ENCODE measurements around the gene MXI1. TPM values are rescaled to one million over a fixed set of nuclear protein-coding genes. Genes with fewer than 3 reads are reported as not detected.

MXI1 gene
- polyA plus RNA-seq, 1 experiment: 17.3 TPM

DNA sequence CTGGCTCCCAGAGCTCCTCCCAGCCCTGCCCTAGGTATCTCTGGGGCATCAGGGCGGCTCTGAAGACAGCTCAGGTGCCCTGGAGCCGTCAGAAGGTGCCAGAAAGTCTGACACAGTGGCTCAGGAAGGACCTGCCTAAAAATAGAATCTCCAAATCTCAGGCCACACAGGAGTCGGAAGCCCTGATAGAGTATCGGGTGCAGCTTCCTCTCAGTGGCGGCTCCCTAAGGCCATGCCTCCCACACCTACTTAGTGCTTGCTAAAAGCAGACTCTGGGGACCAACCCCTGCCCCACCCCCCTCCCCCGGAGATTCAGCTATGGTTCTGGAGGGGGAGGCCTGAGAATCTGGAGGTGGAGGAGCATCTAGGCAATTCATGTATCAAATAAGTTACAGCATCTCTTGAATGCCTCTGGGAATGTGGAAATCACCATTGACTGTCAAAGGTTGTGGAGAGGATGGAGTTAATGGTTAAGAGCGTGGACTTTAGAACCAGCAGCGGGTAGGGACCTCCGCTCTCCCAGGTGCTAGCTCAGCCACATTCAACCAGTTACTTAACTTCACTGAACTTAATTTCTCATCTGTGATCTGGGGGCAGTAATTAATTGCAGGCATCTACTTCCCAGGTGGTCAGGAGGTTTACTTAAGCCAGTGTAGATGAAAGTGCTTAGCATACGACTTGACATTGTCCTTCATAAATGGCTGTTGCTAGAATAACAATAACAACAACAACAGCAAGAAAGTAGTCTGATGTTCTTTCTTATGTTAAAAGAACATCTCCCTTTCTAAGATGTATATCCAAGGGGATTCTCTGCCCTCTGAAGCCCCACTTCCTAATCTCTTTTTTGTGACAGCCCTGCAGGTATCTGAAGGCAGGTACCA, 38.6 kb upstream of the MXI1 start:
- TF ChIP-seq, protein P1, sequence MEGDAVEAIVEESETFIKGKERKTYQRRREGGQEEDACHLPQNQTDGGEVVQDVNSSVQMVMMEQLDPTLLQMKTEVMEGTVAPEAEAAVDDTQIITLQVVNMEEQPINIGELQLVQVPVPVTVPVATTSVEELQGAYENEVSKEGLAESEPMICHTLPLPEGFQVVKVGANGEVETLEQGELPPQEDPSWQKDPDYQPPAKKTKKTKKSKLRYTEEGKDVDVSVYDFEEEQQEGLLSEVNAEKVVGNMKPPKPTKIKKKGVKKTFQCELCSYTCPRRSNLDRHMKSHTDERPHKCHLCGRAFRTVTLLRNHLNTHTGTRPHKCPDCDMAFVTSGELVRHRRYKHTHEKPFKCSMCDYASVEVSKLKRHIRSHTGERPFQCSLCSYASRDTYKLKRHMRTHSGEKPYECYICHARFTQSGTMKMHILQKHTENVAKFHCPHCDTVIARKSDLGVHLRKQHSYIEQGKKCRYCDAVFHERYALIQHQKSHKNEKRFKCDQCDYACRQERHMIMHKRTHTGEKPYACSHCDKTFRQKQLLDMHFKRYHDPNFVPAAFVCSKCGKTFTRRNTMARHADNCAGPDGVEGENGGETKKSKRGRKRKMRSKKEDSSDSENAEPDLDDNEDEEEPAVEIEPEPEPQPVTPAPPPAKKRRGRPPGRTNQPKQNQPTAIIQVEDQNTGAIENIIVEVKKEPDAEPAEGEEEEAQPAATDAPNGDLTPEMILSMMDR (IDR thresholded peaks at IDR 0.05; ENCODE audit: low read depth, low read length): no peak
- Histone ChIP-seq H3K4me3 (ENCODE audit: low read depth, low read length) (no peak overlapping the region), H3K9me3 (ENCODE audit: control insufficient read depth, insufficient read depth, low read length) (no peaks in the 10 kb centered on the region), H3K27me3 (ENCODE audit: control insufficient read depth, insufficient read depth, low read length) (peaks cover 50% of the 10 kb centered on the region), H3K27ac (ENCODE audit: low read depth, low read length) (no peak overlapping the region)
- DNase-seq (ENCODE audit: low read depth, low spot score): no peak
- ChIA-PET POLR2A (no interaction called here), CTCF (interaction anchor here (1.1 to 1.9 kb wide), 2 partner anchors 30 to 284 kb away, joined by 4 to 5 read pairs; no protein-coding TSS in a partner anchor)

- no peak for DNase-seq (ENCODE audit: low read depth, low spot score)
- Histone ChIP-seq H3K27ac (ENCODE audit: low read depth, low read length) (no peak overlapping the region), H3K27me3 (ENCODE audit: control insufficient read depth, insufficient read depth, low read length) (peaks cover 48% of the 10 kb centered on the region), H3K9me3 (ENCODE audit: control insufficient read depth, insufficient read depth, low read length) (no peaks in the 10 kb centered on the region), H3K4me3 (ENCODE audit: low read depth, low read length) (no peak overlapping the region)
- POLR2A ChIA-PET: no interaction called here
- CTCF ChIA-PET: no interaction called here
- TF ChIP-seq, protein P1 (IDR thresholded peaks at IDR 0.05; ENCODE audit: low read depth, low read length): no peak
These were observed 37.8 kb upstream of the MXI1 start for GRCh38 chr10:110169586-110169985.

- no peak overlapping the region for H3K4me3 ChIP-seq (ENCODE audit: low read depth, low read length)
- no peak overlapping the region for H3K27ac ChIP-seq (ENCODE audit: low read depth, low read length)
- no peaks in the 10 kb centered on the region for H3K9me3 ChIP-seq (ENCODE audit: control insufficient read depth, insufficient read depth, low read length)
- H3K27me3 ChIP-seq (ENCODE audit: control insufficient read depth, insufficient read depth, low read length): peaks cover 51% of the 10 kb centered on the region
- POLR2A ChIA-PET: no interaction called here
- TF ChIP-seq, protein P1 (IDR thresholded peaks at IDR 0.05; ENCODE audit: low read depth, low read length): no peak; the same call in 1 of the 2 replicates
- no peak for DNase-seq (ENCODE audit: low read depth, low spot score)
- CTCF ChIA-PET: no interaction called here
These were observed 37.0 kb upstream of the MXI1 start for GRCh38 chr10:110170142-110170971.

GRCh38 chr10:110171032-110171431, 36.4 kb upstream of the MXI1 start:
- H3K4me3 ChIP-seq (ENCODE audit: low read depth, low read length): no peak overlapping the region
- DNase-seq (ENCODE audit: low read depth, low spot score): no peak
- POLR2A ChIA-PET: no interaction called here
- CTCF ChIA-PET: no interaction called here
- peaks cover 51% of the 10 kb centered on the region for H3K27me3 ChIP-seq (ENCODE audit: control insufficient read depth, insufficient read depth, low read length)
- H3K27ac ChIP-seq (ENCODE audit: low read depth, low read length): no peak overlapping the region
- H3K9me3 ChIP-seq (ENCODE audit: control insufficient read depth, insufficient read depth, low read length): no peaks in the 10 kb centered on the region
- TF ChIP-seq, protein P1 (IDR thresholded peaks at IDR 0.05; ENCODE audit: low read depth, low read length): no peak
